Subcutaneous abdominal adipose tissue (tissue), 5 donors: Measurements from ENCODE around the gene RTTN.
"Not testable (repeated sequence)": the region's sequence is repeated elsewhere in the genome, so short reads cannot be mapped to it uniquely, and the experiment has no call there.

ENCODE experiments used
- H3K27ac ChIP-seq: one replicate; pipeline ENCODE4 v1.7.0; 2013; ENCODE audit warnings: low read depth, mild to moderate bottlenecking, inconsistent platforms, low read length, moderate library complexity
- H3K27me3 ChIP-seq, 5 donors: one replicate each; pipeline ENCODE4 v1.7.0; 2013; ENCODE audit warnings: low read length in 5 of 5, inconsistent platforms in 1 of 5; ENCODE audit not compliant: control insufficient read depth in 5 of 5, insufficient read depth in 4 of 5
- H3K36me3 ChIP-seq, 5 donors: one replicate each; pipeline ENCODE4 v1.7.0; 2013; ENCODE audit warnings: low read length in 5 of 5; ENCODE audit not compliant: control insufficient read depth in 5 of 5, insufficient read depth in 5 of 5
- H3K4me1 ChIP-seq, 5 donors: one replicate each; pipeline ENCODE4 v1.7.0; 2013; ENCODE audit warnings: low read length in 5 of 5, mild to moderate bottlenecking in 3 of 5, moderate library complexity in 1 of 5; ENCODE audit not compliant: control insufficient read depth in 5 of 5, insufficient read depth in 5 of 5
- H3K4me3 ChIP-seq, 5 donors: one replicate each; pipeline ENCODE4 v1.7.0; 2013; ENCODE audit warnings: low read length in 5 of 5, low read depth in 1 of 5
- H3K9ac ChIP-seq, 5 donors: one replicate each; pipeline ENCODE4 v1.7.0; 2013; ENCODE audit warnings: low read length in 5 of 5, mild to moderate bottlenecking in 4 of 5, moderate library complexity in 3 of 5
- H3K9me3 ChIP-seq, 5 donors: one replicate each; pipeline ENCODE4 v1.7.0; 2013; ENCODE audit warnings: low read length in 5 of 5; ENCODE audit not compliant: control insufficient read depth in 5 of 5
- donor health status: healthy.
- donor health status: healthy.
- donor health status: healthy.
- donor health status: healthy.
- donor health status: healthy.

Gene RTTN

GRCh38 chr18:69980982-69981804, 224.3 kb downstream of the RTTN start:
- no peaks in the 10 kb centered on the region for H3K4me1 ChIP-seq
- no peak overlapping the region for H3K27ac ChIP-seq
- H3K4me3 ChIP-seq, result no peak overlapping the region
- peaks cover 0 to 20% (median 16%) of the 10 kb centered on the region in 5 donors for H3K9me3 ChIP-seq
- no peak overlapping the region for H3K9ac ChIP-seq
- peaks cover 0 to 12% (median 7%) of the 10 kb centered on the region in 5 donors for H3K36me3 ChIP-seq
- no peaks in the 10 kb centered on the region for H3K27me3 ChIP-seq

GRCh38 chr18:69980509-69980908, 225.0 kb downstream of the RTTN start:
- H3K36me3 ChIP-seq, result peaks cover 0 to 8% (median 6%) of the 10 kb centered on the region in 5 donors
- H3K4me3 ChIP-seq, result no peak overlapping the region
- no peaks in the 10 kb centered on the region for H3K27me3 ChIP-seq

GRCh38 chr18:69978732-69979715, 226.5 kb downstream of the RTTN start:
- H3K9me3 ChIP-seq, result peaks cover 0 to 37% (median 28%) of the 10 kb centered on the region in 5 donors
- no peak overlapping the region for H3K27ac ChIP-seq
- no peak overlapping the region for H3K9ac ChIP-seq
- no peak overlapping the region for H3K4me3 ChIP-seq
- peaks cover 0 to 6% (median 3%) of the 10 kb centered on the region in 5 donors for H3K36me3 ChIP-seq
- H3K27me3 ChIP-seq, result no peaks in the 10 kb centered on the region
- H3K4me1 ChIP-seq, result no peaks in the 10 kb centered on the region

More at GRCh38 chr18:69980509-69980908, 225.0 kb downstream of the RTTN start:
- H3K9ac ChIP-seq, result no peak overlapping the region
- H3K27ac ChIP-seq, result no peak overlapping the region
- peaks cover 0 to 27% (median 23%) of the 10 kb centered on the region in 5 donors for H3K9me3 ChIP-seq
- no peaks in the 10 kb centered on the region for H3K4me1 ChIP-seq

GRCh38 chr18:69975294-69975693, 230.2 kb downstream of the RTTN start:
- not testable (repeated sequence) for H3K27me3 ChIP-seq, H3K36me3 ChIP-seq, H3K9ac ChIP-seq, H3K4me3 ChIP-seq, H3K4me1 ChIP-seq, H3K27ac ChIP-seq
- H3K9me3 ChIP-seq, result peaks cover 0 to 47% (median 34%) of the 10 kb centered on the region in 5 donors

GRCh38 chr18:69974365-69974764, 231.1 kb downstream of the RTTN start:
- Histone ChIP-seq H3K4me1 (no peaks in the 10 kb centered on the region), H3K27me3 (no peaks in the 10 kb centered on the region), H3K9ac (no peak overlapping the region), H3K36me3 (peaks cover 0 to 6% (median 3%) of the 10 kb centered on the region in 5 donors), H3K4me3 (no peak overlapping the region), H3K27ac (no peak overlapping the region), H3K9me3 (peaks cover 0 to 47% (median 34%) of the 10 kb centered on the region in 5 donors)

- no peak overlapping the region for H3K4me3 ChIP-seq
Observed at GRCh38 chr18:69969491-69969890, 236.0 kb downstream of the RTTN start.

GRCh38 chr18:69968039-69968438, 237.4 kb downstream of the RTTN start:
- no peak overlapping the region for H3K4me3 ChIP-seq
- H3K4me1 ChIP-seq, result no peaks in the 10 kb centered on the region
- no peak overlapping the region for H3K9ac ChIP-seq
- peaks cover 0 to 13% (median 5%) of the 10 kb centered on the region in 5 donors for H3K9me3 ChIP-seq
- H3K27me3 ChIP-seq, result no peaks in the 10 kb centered on the region
- no peaks in the 10 kb centered on the region for H3K36me3 ChIP-seq
- H3K27ac ChIP-seq, result no peak overlapping the region

More at GRCh38 chr18:69969491-69969890, 236.0 kb downstream of the RTTN start:
- H3K9me3 ChIP-seq, result peaks cover 0 to 17% (median 13%) of the 10 kb centered on the region in 5 donors
- no peak overlapping the region for H3K27ac ChIP-seq
- H3K27me3 ChIP-seq, result no peaks in the 10 kb centered on the region
- H3K9ac ChIP-seq, result no peak overlapping the region
- no peaks in the 10 kb centered on the region for H3K36me3 ChIP-seq
- H3K4me1 ChIP-seq, result no peaks in the 10 kb centered on the region

- no peaks in the 10 kb centered on the region for H3K4me1 ChIP-seq
- H3K27ac ChIP-seq, result no peak overlapping the region
- no peak overlapping the region for H3K9ac ChIP-seq
- no peak overlapping the region for H3K4me3 ChIP-seq
- no peaks in the 10 kb centered on the region for H3K27me3 ChIP-seq
- peaks cover 0 to 3% (median 0%) of the 10 kb centered on the region in 5 donors for H3K9me3 ChIP-seq
- no peaks in the 10 kb centered on the region for H3K36me3 ChIP-seq
Observed at GRCh38 chr18:69963196-69963595, 242.3 kb downstream of the RTTN start.

- Histone ChIP-seq H3K9ac (no peak overlapping the region), H3K27ac (no peak overlapping the region), H3K9me3 (no peaks in the 10 kb centered on the region), H3K4me3 (no peak overlapping the region), H3K27me3 (no peaks in the 10 kb centered on the region), H3K36me3 (no peaks in the 10 kb centered on the region), H3K4me1 (peaks cover 0 to 2% (median 0%) of the 10 kb centered on the region in 5 donors)
Observed at GRCh38 chr18:69961718-69962117, 243.8 kb downstream of the RTTN start.
